ELR (cell line): ENCODE measurements around the gene ANKRD30B.
"Not testable (repeated sequence)": the region's sequence is repeated elsewhere in the genome, so short reads cannot be mapped to it uniquely, and the experiment has no call there.

Experiments
- DNase-seq: peaks from one replicate; pipeline ENCODE4 v3.0.0-alpha.2; 2015; ENCODE audit warnings: low read depth

ANKRD30B gene, protein sequence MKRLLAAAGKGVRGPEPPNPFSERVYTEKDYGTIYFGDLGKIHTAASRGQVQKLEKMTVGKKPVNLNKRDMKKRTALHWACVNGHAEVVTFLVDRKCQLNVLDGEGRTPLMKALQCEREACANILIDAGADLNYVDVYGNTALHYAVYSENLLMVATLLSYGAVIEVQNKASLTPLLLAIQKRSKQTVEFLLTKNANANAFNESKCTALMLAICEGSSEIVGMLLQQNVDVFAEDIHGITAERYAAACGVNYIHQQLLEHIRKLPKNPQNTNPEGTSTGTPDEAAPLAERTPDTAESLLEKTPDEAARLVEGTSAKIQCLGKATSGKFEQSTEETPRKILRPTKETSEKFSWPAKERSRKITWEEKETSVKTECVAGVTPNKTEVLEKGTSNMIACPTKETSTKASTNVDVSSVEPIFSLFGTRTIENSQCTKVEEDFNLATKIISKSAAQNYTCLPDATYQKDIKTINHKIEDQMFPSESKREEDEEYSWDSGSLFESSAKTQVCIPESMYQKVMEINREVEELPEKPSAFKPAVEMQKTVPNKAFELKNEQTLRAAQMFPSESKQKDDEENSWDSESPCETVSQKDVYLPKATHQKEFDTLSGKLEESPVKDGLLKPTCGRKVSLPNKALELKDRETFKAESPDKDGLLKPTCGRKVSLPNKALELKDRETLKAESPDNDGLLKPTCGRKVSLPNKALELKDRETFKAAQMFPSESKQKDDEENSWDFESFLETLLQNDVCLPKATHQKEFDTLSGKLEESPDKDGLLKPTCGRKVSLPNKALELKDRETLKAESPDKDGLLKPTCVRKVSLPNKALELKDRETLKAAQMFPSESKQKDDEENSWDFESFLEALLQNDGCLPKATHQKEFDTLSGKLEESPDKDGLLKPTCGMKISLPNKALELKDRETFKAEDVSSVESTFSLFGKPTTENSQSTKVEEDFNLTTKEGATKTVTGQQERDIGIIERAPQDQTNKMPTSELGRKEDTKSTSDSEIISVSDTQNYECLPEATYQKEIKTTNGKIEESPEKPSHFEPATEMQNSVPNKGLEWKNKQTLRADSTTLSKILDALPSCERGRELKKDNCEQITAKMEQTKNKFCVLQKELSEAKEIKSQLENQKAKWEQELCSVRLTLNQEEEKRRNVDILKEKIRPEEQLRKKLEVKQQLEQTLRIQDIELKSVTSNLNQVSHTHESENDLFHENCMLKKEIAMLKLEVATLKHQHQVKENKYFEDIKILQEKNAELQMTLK (N-terminal part only)

DNA sequence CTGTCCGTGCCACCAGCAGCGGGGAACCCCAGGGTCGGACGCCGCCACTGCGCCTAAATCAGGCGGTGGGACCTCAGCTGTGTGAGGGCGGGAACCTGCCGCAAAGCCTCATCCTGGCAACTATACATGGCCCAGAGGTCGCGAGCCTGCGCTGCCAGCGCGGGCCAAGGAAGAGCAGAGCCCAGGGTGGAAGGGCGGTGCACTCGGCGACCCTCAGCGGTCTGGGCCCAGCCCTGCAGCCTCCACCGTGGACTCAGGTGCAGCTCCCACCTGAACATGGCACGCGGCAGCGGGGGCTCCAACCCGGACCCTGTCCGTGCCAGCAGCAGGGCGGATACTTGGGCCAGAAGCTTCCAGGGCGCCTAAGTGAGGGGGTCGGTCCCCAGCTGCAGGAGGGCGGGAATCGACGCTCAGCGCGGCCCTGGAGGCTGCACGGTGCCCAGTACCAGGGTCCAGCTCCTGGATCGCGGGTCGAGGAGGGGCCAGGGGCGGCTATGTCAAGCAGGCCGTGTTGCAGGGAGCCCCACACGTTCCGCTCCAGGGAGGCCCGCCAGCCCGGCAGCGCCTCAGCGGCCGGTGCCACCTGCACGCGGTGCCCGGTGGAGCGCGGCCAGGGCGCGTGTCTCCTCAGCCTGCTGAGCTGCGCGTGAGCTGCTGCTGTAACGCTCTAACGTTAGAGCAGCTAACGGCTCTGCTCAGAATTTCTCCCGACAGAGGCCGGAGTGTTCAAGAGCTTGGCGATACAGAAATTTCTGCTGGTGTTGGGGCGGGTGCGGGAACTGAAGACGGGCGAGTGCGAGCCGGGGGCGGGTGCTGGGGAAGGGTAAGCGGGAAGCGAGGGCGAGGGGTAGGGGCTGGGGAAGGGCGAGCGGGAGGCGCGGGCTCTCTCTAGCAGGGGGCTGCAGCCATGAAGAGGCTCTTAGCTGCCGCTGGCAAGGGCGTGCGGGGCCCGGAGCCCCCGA is at the start of gene ANKRD30B:
ANKRD30B (plus strand) TSS at position 660 of the 962 bp plus-strand sequence; CDS start at position 908, 248 bp downstream.
- no peak for DNase-seq

DNA sequence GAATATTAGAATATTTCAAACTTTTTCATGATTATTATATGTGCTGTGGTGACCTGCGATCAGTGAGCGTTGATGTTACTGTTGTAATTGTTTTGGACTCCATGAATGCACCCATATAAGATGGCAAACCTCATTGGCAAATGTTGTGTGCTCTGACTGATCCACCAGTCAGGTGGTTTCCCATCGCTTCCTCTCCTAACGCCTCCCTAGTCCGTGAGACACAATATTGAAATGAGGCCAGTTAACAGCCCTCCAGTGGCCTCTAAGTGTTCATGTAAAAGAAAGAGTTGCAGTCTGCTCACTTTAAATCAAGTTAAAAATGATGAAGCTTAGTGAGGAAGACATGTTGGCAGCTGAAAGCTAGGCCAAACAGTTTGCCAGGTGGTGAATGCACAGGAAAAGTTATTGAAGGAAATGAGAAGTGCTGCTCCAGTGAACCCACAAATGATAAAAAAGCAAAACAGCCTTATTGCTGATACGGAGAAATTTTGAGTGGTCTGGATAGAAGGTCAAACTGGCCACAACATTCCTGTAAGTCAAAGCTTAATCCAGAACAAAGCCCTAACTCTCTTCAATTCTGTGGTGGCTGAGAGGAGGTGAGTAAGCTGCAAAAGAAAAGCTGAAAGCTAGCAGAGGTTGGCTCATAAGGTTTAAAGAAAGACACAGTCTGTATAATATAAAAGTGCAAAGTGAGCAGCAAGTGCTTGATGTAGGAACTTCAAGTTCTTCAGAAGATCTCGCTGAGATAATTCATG is 46.5 kb upstream of the ANKRD30B start:
- not testable (repeated sequence) for DNase-seq

DNA sequence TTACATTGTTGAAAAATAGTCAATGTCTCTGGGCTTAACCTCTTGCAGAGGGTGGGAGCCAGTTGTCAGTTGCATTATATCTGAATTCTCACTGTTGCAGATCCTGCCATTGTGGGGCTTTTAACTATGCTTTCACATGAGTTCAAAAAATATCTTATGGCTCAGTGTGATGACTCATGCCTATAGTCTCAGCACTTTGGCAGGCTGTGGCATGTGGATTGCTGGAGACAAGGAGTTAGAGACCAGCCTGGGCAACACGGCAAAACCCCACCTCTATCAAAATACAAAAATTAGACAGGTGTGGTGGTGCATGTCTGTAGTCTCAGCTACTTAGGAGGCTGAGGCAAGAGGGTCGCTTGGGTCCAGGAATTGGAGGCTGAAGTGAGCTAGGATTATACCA is 38.2 kb upstream of the ANKRD30B start:
- DNase-seq = not testable (repeated sequence)

DNA sequence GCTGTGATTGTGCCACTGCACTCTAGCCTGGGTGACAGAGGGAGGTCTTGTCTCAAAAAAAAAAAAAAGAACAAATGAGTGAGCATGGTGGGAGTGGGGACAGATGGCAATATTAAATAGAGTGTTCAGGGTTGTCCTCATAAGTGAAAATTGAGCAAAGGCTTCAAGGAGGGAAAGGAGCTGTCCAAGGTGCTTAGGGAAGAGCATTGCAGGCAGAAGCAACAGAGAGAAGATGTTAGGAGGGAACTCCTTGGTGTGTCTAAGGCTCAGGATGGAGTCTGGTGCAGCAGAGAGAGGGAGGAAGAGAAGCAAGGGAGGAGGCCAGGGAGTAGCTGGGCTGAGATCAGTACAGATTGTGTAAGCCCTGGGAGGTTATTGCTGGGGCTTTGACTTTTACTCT is 26.4 kb upstream of the ANKRD30B start:
- DNase-seq = not testable (repeated sequence)

DNA sequence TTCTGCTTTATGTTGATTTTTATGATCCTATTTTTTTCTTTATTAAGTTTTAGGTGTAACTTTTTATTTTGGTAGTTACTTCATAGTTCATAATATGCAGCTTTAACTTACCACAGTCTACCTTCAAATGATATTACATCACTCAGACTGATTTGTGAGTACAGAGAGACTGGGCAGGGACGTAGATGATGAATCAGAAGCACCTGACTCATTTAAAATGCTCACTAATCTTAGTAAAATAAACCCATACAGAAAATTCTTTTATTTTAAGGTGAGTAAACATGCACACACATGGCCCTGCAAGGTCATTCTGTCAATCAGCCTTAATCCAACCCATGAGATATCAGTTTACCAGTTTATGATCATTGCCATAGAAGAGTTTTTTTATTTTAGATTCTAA is 8.9 kb upstream of the ANKRD30B start:
- DNase-seq = not testable (repeated sequence)

DNA sequence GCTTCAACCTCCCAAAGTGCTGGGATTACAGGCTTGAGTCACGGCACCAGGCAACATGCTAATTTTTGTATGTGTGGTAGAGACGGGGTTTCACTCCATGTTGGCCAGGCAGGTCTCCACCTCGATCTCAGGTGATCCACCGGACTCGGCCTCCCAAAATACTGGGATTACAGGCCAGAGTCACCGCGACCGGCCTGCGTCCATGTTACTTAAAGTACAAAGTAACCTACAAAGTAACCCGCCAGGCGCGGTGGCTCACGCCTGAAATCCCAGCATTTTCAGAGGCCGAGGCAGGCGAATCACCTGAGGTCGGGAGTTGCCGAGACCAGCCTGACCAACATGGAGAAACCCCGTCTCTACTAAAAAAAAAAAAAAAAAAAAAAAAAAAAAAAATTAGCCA is 1.1 kb upstream of the ANKRD30B start:
- DNase-seq = no peak

DNA sequence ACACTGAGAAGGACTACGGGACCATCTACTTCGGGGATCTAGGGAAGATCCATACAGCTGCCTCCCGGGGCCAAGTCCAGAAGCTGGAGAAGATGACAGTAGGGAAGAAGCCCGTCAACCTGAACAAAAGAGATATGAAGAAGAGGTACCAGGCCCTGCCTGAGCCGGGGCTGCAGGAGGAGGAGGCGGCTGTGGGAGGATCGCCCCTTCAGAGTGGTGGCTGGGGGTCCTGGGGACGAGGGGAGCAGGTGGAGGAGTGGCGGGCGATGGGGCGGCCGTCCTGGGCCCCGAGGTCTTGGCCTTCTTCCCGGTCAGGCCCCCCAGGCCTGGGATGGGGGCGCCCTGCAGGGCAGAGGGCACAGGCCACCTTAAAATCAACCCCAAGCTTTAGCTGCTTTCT is 524 bp downstream of the ANKRD30B start:
- no peak for DNase-seq

DNA sequence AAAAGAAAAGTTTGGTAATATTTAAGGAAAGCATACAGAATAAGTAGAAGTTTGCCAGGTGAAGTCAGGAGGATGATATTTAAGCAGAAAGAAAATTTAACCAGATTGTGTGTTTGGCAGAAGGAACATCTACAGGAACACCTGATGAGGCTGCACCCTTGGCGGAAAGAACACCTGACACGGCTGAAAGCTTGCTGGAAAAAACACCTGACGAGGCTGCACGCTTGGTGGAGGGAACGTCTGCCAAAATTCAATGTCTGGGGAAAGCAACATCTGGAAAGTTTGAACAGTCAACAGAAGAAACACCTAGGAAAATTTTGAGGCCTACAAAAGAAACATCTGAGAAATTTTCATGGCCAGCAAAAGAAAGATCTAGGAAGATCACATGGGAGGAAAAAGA is 15.6 kb downstream of the ANKRD30B start:
- not testable (repeated sequence) for DNase-seq

DNA sequence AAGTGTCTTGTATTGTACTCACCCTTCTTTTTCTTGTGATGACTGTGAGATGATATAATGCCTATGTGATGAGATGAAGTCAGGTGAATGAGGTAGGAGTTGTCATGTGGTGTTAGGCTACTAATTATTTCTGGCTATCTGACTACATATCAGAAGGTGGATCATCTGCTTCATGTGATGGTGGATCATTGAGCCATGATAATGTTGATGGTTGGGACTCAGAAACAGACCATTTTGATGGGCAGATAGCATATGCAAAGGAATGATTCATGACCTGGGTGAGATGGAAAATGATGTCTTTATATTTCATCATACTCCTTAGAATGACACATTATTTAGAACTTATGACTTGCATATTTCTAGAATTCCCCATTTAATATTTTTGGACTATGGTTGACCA is 19.5 kb downstream of the ANKRD30B start:
- DNase-seq = no peak

DNA sequence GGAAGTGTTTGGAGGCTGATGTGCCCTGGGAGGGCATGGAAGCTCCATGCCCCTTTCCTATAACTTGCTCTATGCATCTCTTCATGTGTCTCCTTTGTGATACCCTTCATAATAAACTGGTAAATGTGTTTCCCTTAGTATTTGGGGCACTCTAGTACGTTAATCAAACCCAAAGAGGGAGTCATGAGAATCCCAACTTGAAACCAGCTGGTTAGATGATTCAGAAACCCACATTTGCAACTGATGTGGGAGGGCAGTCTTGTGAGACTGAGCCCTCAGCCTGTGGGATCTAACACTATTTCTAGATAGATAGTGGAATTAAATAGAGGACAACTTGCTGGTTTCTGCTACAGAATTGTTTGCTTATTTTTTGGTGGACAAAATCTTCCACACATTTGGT is 20.3 kb downstream of the ANKRD30B start:
- DNase-seq = no peak

DNA sequence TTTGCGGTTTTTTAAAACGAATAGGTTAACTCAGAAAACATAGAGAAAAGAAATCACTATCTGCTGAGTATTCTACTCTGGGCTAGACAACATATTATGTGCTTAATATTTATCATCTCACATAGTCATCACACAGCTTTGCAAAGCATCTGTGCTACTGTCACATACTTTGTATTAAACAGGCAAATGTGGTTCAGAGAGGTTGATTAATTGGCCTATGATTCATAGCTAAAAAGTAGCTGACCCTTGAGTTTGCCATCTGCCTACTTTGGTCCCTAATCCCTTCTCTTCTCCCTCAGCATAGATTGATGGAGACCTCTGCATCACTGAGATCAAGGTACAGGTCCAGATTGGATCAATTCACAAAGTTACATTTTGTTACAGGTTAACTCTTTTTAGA is 21.4 kb downstream of the ANKRD30B start:
- DNase-seq = no peak

DNA sequence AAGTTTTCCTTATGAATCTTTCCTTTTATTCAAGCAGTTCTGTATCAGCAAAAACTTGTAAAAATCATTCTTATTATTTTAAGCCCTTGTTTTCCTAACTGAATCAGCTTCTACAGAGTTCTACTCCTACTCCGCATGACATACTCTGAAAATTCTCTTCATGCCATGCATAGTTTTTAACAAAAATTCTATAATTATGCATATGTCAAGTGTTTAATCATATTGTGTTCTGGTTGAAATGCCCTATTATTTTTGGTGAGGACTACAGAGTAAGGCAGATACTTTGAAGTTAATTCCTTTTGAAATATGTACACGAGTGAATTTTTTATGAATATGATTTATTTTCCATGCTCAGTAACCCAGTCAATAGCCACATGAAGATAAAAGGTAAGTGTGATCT is 28.8 kb downstream of the ANKRD30B start:
- no peak for DNase-seq

DNA sequence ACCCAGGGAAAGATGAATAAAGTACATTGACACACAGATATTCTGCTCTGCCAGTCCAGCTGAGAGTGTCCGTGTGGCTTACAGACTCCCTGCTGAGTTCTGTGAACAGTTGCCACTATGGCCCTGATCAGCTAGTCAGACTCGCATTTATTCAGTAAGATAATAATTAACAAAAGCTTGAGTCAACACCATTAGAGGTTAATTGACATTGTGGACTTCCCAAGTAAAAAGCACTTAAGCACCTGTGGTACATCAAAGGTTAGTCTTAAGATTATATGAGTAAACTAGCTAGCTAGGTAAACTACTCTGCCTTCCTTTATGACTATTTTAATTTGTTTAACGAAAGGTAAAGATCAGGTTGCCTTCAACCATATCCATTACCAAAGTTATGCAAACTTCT is 33.7 kb downstream of the ANKRD30B start:
- DNase-seq = no peak

DNA sequence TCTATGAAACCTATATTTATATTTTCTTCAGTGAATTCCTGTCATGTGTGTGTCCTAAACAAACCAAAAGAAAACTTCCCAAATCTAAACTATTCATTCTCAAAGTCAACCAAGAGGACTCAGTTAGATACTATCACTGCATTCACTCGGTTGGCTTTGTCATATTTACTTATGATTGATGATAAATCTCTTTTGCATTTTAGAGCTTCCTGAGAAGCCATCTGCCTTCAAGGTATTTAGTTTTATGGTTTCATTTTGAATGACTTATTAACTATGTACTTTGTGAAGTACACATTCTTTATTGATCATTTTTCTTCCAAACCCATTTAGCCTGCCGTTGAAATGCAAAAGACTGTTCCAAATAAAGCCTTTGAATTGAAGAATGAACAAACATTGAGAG is 36.2 kb downstream of the ANKRD30B start:
- no peak for DNase-seq

DNA sequence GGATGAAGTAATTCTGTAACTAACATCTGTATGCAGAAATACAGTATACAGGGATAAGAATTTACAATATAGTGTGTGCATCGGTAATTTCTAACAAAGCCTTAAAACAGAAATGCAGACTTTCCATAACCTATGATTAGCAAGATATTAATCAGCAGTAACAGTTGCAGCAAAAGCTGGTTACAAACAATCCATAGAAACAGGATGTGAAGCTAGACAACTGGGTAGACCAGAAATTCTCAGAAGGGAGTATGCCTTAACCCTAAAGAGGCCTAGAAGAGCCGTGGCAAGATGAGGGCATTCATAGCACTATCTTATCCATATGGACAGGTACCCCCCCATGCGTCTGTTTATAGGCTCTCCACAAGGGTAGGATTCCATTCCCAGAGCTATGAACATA is 48.9 kb downstream of the ANKRD30B start:
- not testable (repeated sequence) for DNase-seq

DNA sequence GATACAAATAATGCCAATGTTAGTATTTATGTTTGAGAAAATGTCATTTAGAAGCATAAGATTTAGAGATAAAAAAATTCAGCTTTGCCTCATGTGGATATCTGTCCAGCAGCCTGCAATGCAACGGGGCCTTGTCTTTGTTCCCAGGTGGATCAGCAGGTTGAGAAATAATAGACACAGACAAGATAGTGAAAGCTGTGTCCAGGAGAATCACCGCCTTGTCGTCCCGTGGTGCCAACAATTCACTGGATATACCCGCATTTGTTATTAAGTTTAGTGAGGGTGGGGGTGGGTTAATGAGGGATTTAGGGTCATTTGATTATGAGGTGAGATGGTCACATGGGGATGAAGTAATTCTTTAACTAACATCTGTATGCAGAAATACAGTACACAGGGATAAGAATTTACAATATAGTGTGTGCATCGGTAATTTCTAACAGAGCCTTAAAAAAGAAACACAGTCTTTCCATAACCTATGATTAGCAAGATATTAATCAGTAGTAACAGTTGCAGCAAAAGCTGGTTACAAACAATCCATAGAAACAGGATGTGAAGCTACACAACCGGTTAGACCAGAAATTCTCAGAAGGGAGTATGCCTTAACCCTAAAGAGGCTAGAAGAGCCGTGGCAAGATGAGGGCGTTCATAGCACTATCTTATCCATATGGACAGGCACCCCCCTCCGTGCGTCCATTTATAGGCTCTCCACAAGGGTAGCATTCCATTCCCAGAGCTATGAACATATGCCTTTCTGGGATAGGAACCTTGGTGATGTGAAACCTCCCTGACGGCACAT is 50.2 kb downstream of the ANKRD30B start:
- not testable (repeated sequence) for DNase-seq

DNA sequence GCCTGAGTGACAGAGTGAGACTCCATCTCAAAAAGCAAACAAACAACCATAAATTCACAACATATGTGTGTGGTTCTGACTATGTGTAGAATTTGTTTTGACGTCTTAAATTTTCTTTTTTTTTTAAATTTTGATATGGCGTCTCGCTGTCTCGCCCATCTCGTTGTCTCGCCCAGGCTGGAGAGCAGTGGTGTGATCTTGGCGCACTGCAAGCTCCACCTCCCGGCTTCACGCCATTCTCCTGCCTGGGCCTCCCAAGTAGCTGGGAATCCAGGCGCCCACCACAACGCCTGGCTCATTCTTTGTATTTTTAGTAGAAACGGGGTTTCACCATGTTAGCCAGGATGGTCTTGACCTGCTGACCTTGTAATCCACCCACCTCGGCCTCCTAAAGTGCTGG is 63.1 kb downstream of the ANKRD30B start:
- DNase-seq = not testable (repeated sequence)

DNA sequence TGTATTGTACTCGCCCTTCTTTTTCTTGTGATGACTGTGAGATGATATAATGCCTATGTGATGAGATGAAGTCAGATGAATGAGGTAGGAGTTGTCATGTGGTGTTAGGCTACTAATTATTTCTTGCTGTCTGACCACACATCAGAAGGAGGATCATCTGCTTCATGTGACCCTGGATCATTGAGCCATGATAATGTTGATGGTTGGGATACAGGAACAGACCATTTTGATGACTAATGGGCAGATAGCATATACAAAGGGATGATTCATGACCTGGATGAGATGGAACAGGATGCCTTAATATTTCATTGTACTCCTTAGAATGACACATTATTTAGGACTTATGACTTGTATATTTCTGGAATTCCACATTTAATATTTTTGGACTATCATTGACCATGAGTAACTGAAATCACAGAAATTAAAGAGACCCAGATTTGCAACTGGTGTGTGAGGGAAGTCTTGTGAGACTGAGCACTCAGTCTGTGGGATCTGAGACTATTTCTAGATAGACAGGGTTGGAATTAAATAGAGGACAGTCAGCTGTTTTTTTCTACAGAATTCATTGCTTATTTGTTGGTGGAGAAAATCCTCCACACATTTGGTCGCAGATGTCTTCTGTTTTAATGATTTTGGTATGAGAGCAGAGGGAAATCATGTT is 79.1 kb downstream of the ANKRD30B start:
- DNase-seq = not testable (repeated sequence)

DNA sequence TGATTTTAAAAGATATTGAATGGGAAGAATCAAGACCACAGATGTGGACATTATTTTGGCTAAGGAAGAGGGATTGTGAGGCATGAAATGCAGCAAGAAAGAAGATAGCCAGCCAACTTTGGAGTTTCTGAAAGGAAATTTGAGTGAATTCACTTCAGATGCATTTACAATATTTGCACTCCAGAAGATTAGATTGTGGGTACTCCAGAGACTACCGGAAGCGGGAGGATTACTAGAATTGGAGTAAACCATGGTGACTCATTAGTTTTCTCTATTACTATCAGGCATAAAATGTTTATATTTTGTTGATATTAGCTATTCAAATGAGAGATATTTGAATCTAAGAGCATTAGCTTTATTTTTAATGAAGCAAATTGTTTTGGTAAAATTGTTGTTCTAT is 93.6 kb downstream of the ANKRD30B start:
- not testable (repeated sequence) for DNase-seq
